Ovary (tissue), 9 donors: ENCODE measurements around the gene NEMF. TPM values are rescaled to one million over a fixed set of nuclear protein-coding genes. Genes with fewer than 3 reads are reported as not detected.
"Not testable (repeated sequence)": the region's sequence is repeated elsewhere in the genome, so short reads cannot be mapped to it uniquely, and the experiment has no call there.

Experiments used
- DNase-seq, 5 donors: peaks; one replicate each; pipeline ENCODE4 v3.0.0-alpha.2; 2019 to 2020
- H3K27ac ChIP-seq, 2 donors: fragments of 200-600 bp; one replicate each; pipeline versions ENCODE4 v1.5.1 to v1.8.0; 2019 to 2022
- H3K27me3 ChIP-seq: fragments of 200-600 bp; one replicate; pipeline ENCODE4 v1.8.0; 2022
- H3K36me3 ChIP-seq: fragments of 200-600 bp; sonication (generic); one replicate; pipeline ENCODE4 v1.5.1; 2019
- H3K4me1 ChIP-seq: one replicate; pipeline ENCODE4 v1.8.1; 2013; ENCODE audit warnings: mild to moderate bottlenecking, moderate library complexity; ENCODE audit not compliant: insufficient read depth
- H3K4me3 ChIP-seq: fragments of 200-600 bp; sonication (generic); one replicate; pipeline ENCODE4 v1.5.1; 2017
- H3K9me3 ChIP-seq, 2 donors: fragments of 200-600 bp in 1 of 2; sonication (generic) in 1 of 2; one replicate each; pipeline versions ENCODE4 v1.5.1 to v1.8.1; 2013 to 2019; ENCODE audit warnings: mild to moderate bottlenecking in 1 of 2, moderate library complexity in 1 of 2
- EP300 ChIP-seq: sonication (generic); formaldehyde crosslinking; IDR thresholded peaks from one replicate; pipeline ENCODE4 v1.6.1; 2017; ENCODE audit warnings: antibody characterized with exemption
- POLR2A ChIP-seq: fragments of 450-650 bp; IDR thresholded peaks from one replicate; pipeline ENCODE4 v1.6.1; 2017; ENCODE audit warnings: antibody characterized with exemption, mild to moderate bottlenecking, moderate library complexity
- WGBS, 3 donors: extraction: QIAGEN DNeasy Blood & Tissue Kit in 1 of 3; methylation state at CpG; one replicate each; pipeline versions ENCODE4 v1.1.5 to v1.1.7; 2013 to 2017; 5-methylcytosine and 5-hydroxymethylcytosine counted together
- intact Hi-C, 4 donors: fragments of 100-400 bp; cut with DNase I; formaldehyde crosslinking; loops; one replicate each; pipeline versions ENCODE4 v1.11.0 to v1.15.1; 2022 to 2023
- polyA plus RNA-seq, 2 donors: library from polyadenylated mRNA; stranded (reverse); fragments of 200-250 nt in 1 of 2; fragments of 350-450 nt in 1 of 2; fragmentation: Illumina TruSeq in 1 of 2; extraction: RNeasy Lipid Tissue Mini Kit (QIAGEN cat#74804) in 1 of 2; gene quantifications; one replicate each; pipeline ENCODE4 v1.2.3, GENCODE V29; 2013 to 2014
- total RNA-seq, 7 donors: library from RNA; depleted of rRNA in 2 of 7; stranded (reverse); fragments of >200 nt in 2 of 7; fragmentation: NEBNext Ultra II Directional in 3 of 7; extraction: Animal tissue kit (Norgen Biotek cat#: 25700) in 3 of 7; gene quantifications; one replicate each; pipeline versions ENCODE4 v1.1.0 to v1.2.4, GENCODE V29; 2016 to 2023
- TF ChIP-seq, protein P1 (sequence below), 3 donors: fragments of 450-650 bp in 2 of 3; fragments of 200-600 bp in 1 of 3; IDR thresholded peaks; one replicate each; pipeline versions ENCODE4 v1.5.1 to v1.8.0; 2016 to 2022; ENCODE audit warnings: antibody characterized with exemption in 3 of 3, mild to moderate bottlenecking in 1 of 3
- donor health status: DM: no; HTN: no; CAD: no; lungs with moderate emphysema.
- donor health status: DM: no; HTN: no; CAD: no.
- donor health status: Bipolar disorder and iron deficiency.
- donor health status: DM: yes; HTN: yes; CAD: no.
- donor health status: DM: no; HTN: no; CAD: no.
- donor health status: DM: yes; HTN: yes; CAD: no.

Gene NEMF
- total and polyA plus RNA-seq, 9 donors = 20.9 to 98.9 (median 68.6) TPM

DNA sequence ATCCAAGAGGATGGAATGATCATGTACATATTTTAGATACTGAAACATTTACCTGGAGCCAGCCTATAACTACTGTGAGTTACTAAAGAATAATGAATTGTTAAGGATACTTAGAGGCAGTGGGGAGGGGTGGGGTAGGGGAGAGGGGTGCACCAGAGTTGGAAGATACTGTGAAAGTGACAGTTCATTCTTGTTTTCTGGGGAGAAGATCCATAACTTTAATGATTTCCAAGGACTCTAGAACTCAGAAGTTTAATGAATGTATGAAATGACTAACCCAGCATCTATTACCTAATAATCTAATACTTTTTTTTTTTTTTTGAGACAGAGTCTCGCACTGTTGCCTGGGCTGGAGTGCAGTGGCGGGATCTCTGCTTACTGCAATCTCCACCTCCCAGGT lies 74.2 kb downstream of the NEMF start:
- Histone ChIP-seq H3K36me3 (no peaks in the 10 kb centered on the region), H3K27ac (no peak overlapping the region), H3K4me3 (no peak overlapping the region), H3K9me3 (no peaks in the 10 kb centered on the region), H3K27me3 (no peaks in the 10 kb centered on the region), H3K4me1 (no peaks in the 10 kb centered on the region)
- WGBS, 3 donors = 97 to 99% (median 97%) methylated on average over 2 of the region's 2 CpGs
- no peak for DNase-seq
- TF ChIP-seq, protein P1, sequence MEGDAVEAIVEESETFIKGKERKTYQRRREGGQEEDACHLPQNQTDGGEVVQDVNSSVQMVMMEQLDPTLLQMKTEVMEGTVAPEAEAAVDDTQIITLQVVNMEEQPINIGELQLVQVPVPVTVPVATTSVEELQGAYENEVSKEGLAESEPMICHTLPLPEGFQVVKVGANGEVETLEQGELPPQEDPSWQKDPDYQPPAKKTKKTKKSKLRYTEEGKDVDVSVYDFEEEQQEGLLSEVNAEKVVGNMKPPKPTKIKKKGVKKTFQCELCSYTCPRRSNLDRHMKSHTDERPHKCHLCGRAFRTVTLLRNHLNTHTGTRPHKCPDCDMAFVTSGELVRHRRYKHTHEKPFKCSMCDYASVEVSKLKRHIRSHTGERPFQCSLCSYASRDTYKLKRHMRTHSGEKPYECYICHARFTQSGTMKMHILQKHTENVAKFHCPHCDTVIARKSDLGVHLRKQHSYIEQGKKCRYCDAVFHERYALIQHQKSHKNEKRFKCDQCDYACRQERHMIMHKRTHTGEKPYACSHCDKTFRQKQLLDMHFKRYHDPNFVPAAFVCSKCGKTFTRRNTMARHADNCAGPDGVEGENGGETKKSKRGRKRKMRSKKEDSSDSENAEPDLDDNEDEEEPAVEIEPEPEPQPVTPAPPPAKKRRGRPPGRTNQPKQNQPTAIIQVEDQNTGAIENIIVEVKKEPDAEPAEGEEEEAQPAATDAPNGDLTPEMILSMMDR (IDR thresholded peaks at IDR 0.05) = no peak
- no peak for TF ChIP-seq EP300
- TF ChIP-seq POLR2A = no peak
- intact Hi-C loops = no loop called here

GRCh38 chr14:49774106-49774505 lies 78.5 kb downstream of the NEMF start:
- no peak overlapping the region for H3K4me3 ChIP-seq
- intact Hi-C loops = no loop called here
- peaks cover 9% of the 10 kb centered on the region for H3K4me1 ChIP-seq
- 12 to 51% (median 42%) methylated on average over 1 of the region's 1 CpG for WGBS, 3 donors
- no peak for DNase-seq
- H3K36me3 ChIP-seq = no peaks in the 10 kb centered on the region
- H3K27ac ChIP-seq = no peak overlapping the region
- no peaks in the 10 kb centered on the region for H3K9me3 ChIP-seq
- H3K27me3 ChIP-seq = no peaks in the 10 kb centered on the region
- TF ChIP-seq, protein P1 (IDR thresholded peaks at IDR 0.05) = no peak
- TF ChIP-seq EP300 = no peak
- TF ChIP-seq POLR2A = no peak

DNA sequence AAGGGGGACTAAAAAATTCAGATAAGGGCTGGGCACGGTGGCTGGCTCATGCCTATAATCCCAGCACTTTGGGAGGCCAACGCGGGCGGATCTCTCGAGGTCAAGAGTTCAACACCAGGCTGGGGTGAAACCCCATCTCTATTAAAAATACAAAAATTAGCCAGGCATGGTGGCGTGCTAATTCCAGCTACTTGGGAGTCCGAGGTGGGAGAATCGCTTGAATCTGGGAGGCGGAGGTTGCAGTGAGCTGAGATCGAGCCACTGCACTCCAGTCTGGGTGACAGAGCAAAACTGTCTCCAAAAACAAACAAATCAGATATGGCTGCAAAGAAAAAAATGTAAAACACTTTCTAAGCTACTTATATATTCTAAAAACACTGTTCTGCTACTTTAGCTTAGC lies 80.9 kb downstream of the NEMF start:
- intact Hi-C loops, H3K9me3 ChIP-seq, H3K27ac ChIP-seq, H3K27me3 ChIP-seq, DNase-seq, H3K36me3 ChIP-seq, H3K4me3 ChIP-seq: not testable (repeated sequence)
- WGBS, 3 donors = 90 to 92% (median 91%) methylated on average over 10 of the region's 10 CpGs
- H3K4me1 ChIP-seq = peaks cover 11% of the 10 kb centered on the region

DNA sequence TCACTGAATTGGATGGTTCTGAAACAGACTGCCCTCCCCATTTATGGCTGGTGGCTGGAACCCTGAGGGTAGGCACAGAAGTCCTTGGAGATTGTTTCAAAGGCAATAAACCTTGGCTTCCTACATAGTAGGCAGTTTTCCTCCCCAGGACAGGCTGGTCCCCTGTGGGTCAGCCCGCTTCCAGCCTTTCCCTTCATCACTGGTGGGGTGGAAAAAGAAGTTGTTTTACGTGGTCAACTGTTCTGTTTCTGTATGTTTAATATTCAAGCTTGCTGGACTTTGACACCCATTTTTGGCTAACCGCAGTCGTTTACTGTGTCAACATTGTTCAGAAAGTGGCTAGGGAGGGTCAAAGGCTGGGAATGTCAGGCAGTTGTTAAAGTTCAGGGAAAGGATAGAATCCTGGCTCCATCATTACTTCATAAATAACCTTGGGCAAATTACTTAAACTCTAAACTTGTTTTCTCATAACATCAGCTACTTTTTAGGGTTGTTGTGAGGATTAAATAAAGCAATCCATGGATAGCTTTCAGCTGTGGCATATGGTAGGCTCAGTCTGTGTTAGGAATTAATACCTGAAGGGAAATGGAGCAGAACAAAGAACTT lies 82.3 kb downstream of the NEMF start:
- peaks cover 13% of the 10 kb centered on the region for H3K4me1 ChIP-seq
- peak overlapping the region; percentile 99 for H3K4me3 ChIP-seq
- DNase-seq = no peak
- H3K27ac ChIP-seq = peak overlapping the region in 1 of 2 donors; percentile 35
- 10 to 29% (median 14%) methylated on average over 4 of the region's 4 CpGs for WGBS, 3 donors
- no peaks in the 10 kb centered on the region for H3K36me3 ChIP-seq
- H3K9me3 ChIP-seq = no peaks in the 10 kb centered on the region
- TF ChIP-seq POLR2A = no peak
- TF ChIP-seq, protein P1 (IDR thresholded peaks at IDR 0.05) = no peak
- TF ChIP-seq EP300 = no peak
- H3K27me3 ChIP-seq = no peaks in the 10 kb centered on the region
- intact Hi-C loops = no loop called here

DNA sequence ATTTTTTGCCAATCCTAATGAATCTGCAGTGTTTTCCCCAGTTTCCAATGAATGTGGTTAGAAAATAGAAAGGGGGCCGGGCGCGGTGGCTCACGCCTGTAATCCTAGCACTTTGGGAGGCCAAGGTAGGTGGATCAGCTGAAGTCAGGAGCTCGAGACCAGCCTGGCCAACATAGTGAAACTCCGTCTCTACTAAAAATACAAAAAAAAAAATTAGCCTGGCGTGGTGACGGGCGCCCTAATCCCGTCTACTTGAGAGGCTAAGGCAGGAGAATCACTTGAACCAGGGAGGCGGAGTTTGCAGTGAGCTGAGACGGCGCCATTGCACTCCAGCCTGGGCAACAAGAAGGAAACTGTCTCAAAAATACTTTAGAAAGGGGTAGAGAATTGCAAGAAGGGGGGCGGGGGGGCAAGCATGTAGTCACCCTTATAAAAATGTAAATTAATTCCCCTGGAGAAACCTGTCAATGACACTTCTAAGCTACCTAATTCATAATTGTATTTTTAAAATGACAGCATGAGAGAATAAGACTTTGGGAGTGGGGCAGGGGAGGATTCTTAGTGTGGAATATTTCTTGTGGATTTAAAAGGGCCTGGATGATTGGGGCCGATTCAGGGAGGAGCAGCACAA lies 82.9 kb downstream of the NEMF start:
- 42 to 67% (median 53%) methylated on average over 15 of the region's 15 CpGs for WGBS, 3 donors
- Histone ChIP-seq H3K4me3 (peak overlapping the region; percentile 99), H3K27me3 (no peaks in the 10 kb centered on the region), H3K4me1 (peaks cover 13% of the 10 kb centered on the region), H3K27ac (peak overlapping the region in 1 of 2 donors; percentile 35), H3K36me3 (no peaks in the 10 kb centered on the region), H3K9me3 (no peaks in the 10 kb centered on the region)
- intact Hi-C loops = loop anchor here in 1 of 4 donors (10.0 kb wide), 2 partner anchors 75 to 135 kb away; partner anchors contain the start of genes DNAAF2 and KLHDC1
- DNase-seq = no peak
- TF ChIP-seq POLR2A = no peak
- no peak for TF ChIP-seq EP300
- TF ChIP-seq, protein P1 (IDR thresholded peaks at IDR 0.05) = no peak
